H9 (cell line): ENCODE results near the gene ICE1. TPM values are rescaled to one million over a fixed set of nuclear protein-coding genes. Genes with fewer than 3 reads are reported as not detected.
A peak's percentile ranks its signal among the peaks of the same experiment; 100 is the strongest.

ENCODE experiments used
- DNase-seq: peaks from one replicate; pipeline ENCODE4 v3.0.0-alpha.2; 2017
- H2AFZ ChIP-seq: one replicate; pipeline ENCODE4 v1.6.1; 2013; ENCODE audit warnings: mild to moderate bottlenecking, low read length, control low read depth, moderate library complexity
- H2AK5ac ChIP-seq: 2 replicates; pipeline ENCODE4 v1.6.1; 2013; ENCODE audit warnings: low read length, control low read depth, mixed read lengths; ENCODE audit not compliant: insufficient read length
- H2BK120ac ChIP-seq: one replicate; pipeline ENCODE4 v1.6.1; 2013; ENCODE audit warnings: low read depth, mild to moderate bottlenecking, low read length, control low read depth, inconsistent platforms; ENCODE audit not compliant: poor library complexity, severe bottlenecking
- H2BK12ac ChIP-seq: 2 replicates; pipeline ENCODE4 v1.6.1; 2013; ENCODE audit warnings: low read length, control low read depth, mixed read lengths, low read depth; ENCODE audit not compliant: insufficient read length
- H2BK15ac ChIP-seq: 2 replicates; pipeline ENCODE4 v1.6.1; 2013; ENCODE audit warnings: low read depth, low read length, control low read depth
- H2BK20ac ChIP-seq: one replicate; pipeline ENCODE4 v1.6.1; 2013; ENCODE audit warnings: low read depth, mild to moderate bottlenecking, low read length, control low read depth, inconsistent platforms; ENCODE audit not compliant: poor library complexity, severe bottlenecking
- H2BK5ac ChIP-seq: 2 replicates; pipeline ENCODE4 v1.6.1; 2013; ENCODE audit warnings: low read length, control low read depth, mixed read lengths; ENCODE audit not compliant: insufficient read length
- H3K14ac ChIP-seq: 2 replicates; pipeline ENCODE4 v1.6.1; 2013; ENCODE audit warnings: low read length, control low read depth; ENCODE audit not compliant: insufficient read depth
- H3K18ac ChIP-seq: 2 replicates; pipeline ENCODE4 v1.6.1; 2013; ENCODE audit warnings: low read depth, mild to moderate bottlenecking, mixed read lengths, low read length, control low read depth; ENCODE audit not compliant: insufficient read length
- H3K23ac ChIP-seq: 2 replicates; pipeline ENCODE4 v1.6.1; 2013; ENCODE audit warnings: low read length, control low read depth, mixed read lengths, low read depth; ENCODE audit not compliant: insufficient read length
- H3K23me2 ChIP-seq: 2 replicates; pipeline ENCODE4 v1.6.1; 2013; ENCODE audit warnings: low read depth, mild to moderate bottlenecking, mixed read lengths, low read length, control low read depth; ENCODE audit not compliant: insufficient read length, poor library complexity, severe bottlenecking
- H3K27ac ChIP-seq: 2 replicates; pipeline ENCODE4 v1.5.1; 2013; ENCODE audit warnings: low read length, control low read depth, mixed read lengths, low read depth; ENCODE audit not compliant: insufficient read length
- H3K27me3 ChIP-seq: 2 replicates; pipeline ENCODE4 v1.6.1; 2013; ENCODE audit warnings: low read length, control low read depth, inconsistent platforms; ENCODE audit not compliant: insufficient read depth
- H3K4ac ChIP-seq: 2 replicates; pipeline ENCODE4 v1.6.1; 2013; ENCODE audit warnings: low read depth, mild to moderate bottlenecking, control low read depth, inconsistent platforms, low read length, moderate library complexity
- H3K4me1 ChIP-seq: 2 replicates; pipeline ENCODE4 v1.6.1; 2013; ENCODE audit warnings: low read length, control low read depth, inconsistent platforms; ENCODE audit not compliant: insufficient read depth
- H3K4me2 ChIP-seq: 2 replicates; pipeline ENCODE4 v1.6.1; 2013; ENCODE audit warnings: low read length, control low read depth, mixed read lengths; ENCODE audit not compliant: insufficient read length, insufficient read depth
- H3K56ac ChIP-seq: 2 replicates; pipeline ENCODE4 v1.6.1; 2013; ENCODE audit warnings: low read depth, mild to moderate bottlenecking, mixed read lengths, low read length, control low read depth; ENCODE audit not compliant: insufficient read length
- H3K79me1 ChIP-seq: 2 replicates; pipeline ENCODE4 v1.6.1; 2013; ENCODE audit warnings: low read depth, mild to moderate bottlenecking, moderate library complexity, low read length, control low read depth, inconsistent platforms; ENCODE audit not compliant: insufficient read depth, poor library complexity, severe bottlenecking
- H3K79me2 ChIP-seq: 2 replicates; pipeline ENCODE4 v1.6.1; 2013; ENCODE audit warnings: low read length, control low read depth, inconsistent platforms; ENCODE audit not compliant: insufficient read depth
- H3K9ac ChIP-seq: 2 replicates; pipeline ENCODE4 v1.6.1; 2013; ENCODE audit warnings: low read length, control low read depth, mixed read lengths; ENCODE audit not compliant: insufficient read length; ENCODE audit errors: extremely low read depth
- H3K9me3 ChIP-seq: one replicate; pipeline ENCODE4 v1.6.1; 2013; ENCODE audit warnings: low read depth, low read length, inconsistent platforms; ENCODE audit not compliant: control insufficient read depth
- H3T11ph ChIP-seq: one replicate; pipeline ENCODE4 v1.6.1; 2013; ENCODE audit warnings: mild to moderate bottlenecking, low read length, control low read depth, inconsistent platforms
- H4K20me1 ChIP-seq: one replicate; pipeline ENCODE4 v1.6.1; 2013; ENCODE audit not compliant: control insufficient read depth, insufficient read length, insufficient read depth
- H4K5ac ChIP-seq: 2 replicates; pipeline ENCODE4 v1.6.1; 2013; ENCODE audit warnings: low read depth, mild to moderate bottlenecking, mixed read lengths, low read length, control low read depth; ENCODE audit not compliant: insufficient read length
- H4K8ac ChIP-seq: replicated peaks from 2 replicates; pipeline ENCODE4 v1.6.1; 2013; ENCODE audit warnings: low read length, control low read depth, mixed read lengths, low read depth; ENCODE audit not compliant: insufficient read length
- H4K91ac ChIP-seq: 2 replicates; pipeline ENCODE4 v1.6.1; 2013; ENCODE audit warnings: low read depth, mild to moderate bottlenecking, moderate library complexity, mixed read lengths, low read length, control low read depth; ENCODE audit not compliant: insufficient read length
- H3K27ac Mint-ChIP-seq, 3 experiments: 2 replicates in 2 of 3; 3 replicates in 1 of 3; pipeline ENCODE4 v1.8.0; 2020 to 2021; ENCODE audit warnings: mixed read lengths in 3 of 3, mild to moderate bottlenecking in 1 of 3, moderate library complexity in 1 of 3
- H3K27me3 Mint-ChIP-seq: 2 replicates; pipeline ENCODE4 v1.8.0; 2021; ENCODE audit warnings: low read depth, mild to moderate bottlenecking, moderate library complexity, mixed read lengths
- H3K36me3 Mint-ChIP-seq, 3 experiments: 2 replicates in 2 of 3; 3 replicates in 1 of 3; pipeline ENCODE4 v1.8.0; 2020 to 2021; ENCODE audit warnings: low read depth in 3 of 3, mixed read lengths in 3 of 3; ENCODE audit not compliant: insufficient read depth in 1 of 3
- H3K4me1 Mint-ChIP-seq, 2 experiments: 2 replicates each; pipeline ENCODE4 v1.8.0; 2020; ENCODE audit warnings: mixed read lengths in 2 of 2
- H3K4me3 Mint-ChIP-seq, 2 experiments: 2 replicates in 1 of 2; 3 replicates in 1 of 2; pipeline ENCODE4 v1.8.0; 2020 to 2021; ENCODE audit warnings: mild to moderate bottlenecking in 2 of 2, mixed read lengths in 2 of 2, moderate library complexity in 1 of 2
- H3K9me3 Mint-ChIP-seq, 2 experiments: 2 replicates in 1 of 2; 3 replicates in 1 of 2; pipeline ENCODE4 v1.8.0; 2020; ENCODE audit warnings: mild to moderate bottlenecking in 2 of 2, mixed read lengths in 2 of 2, moderate library complexity in 1 of 2
- WGBS: extraction: QIAGEN DNeasy Blood & Tissue Kit; methylation state at CpG from one replicate; pipeline ENCODE4 v1.1.7; 2013; ENCODE audit warnings: missing lambda C conversion rate, low lambda C conversion rate, mixed read lengths; ENCODE audit not compliant: insufficient read length; ENCODE audit errors: extremely low coverage; 5-methylcytosine and 5-hydroxymethylcytosine counted together
- total RNA-seq: library from RNA; stranded (reverse); gene quantifications from 2 replicates; pipeline ENCODE4 v1.2.1, GENCODE V29; 2021
- TF ChIP-seq, protein P1 (sequence below): fragments of 200-600 bp; sonication (generic); conservative IDR thresholded peaks from 3 replicates; pipeline ENCODE4 v1.8.0; 2021; ENCODE audit warnings: antibody characterized with exemption, mild to moderate bottlenecking

ICE1 gene
- total RNA-seq, 1 experiment from 2014 or later, result 45.1 TPM

GRCh38 chr5:5532306-5533076 is 110.0 kb downstream of the ICE1 start:
- no peak overlapping the region for H2BK15ac ChIP-seq
- no peak for DNase-seq
- peaks cover 15% of the 10 kb centered on the region for H3K27me3 Mint-ChIP-seq
- no peaks in the 10 kb centered on the region for H3K79me1 ChIP-seq
- H3K9ac ChIP-seq, result no peak overlapping the region
- no peaks in the 10 kb centered on the region for H4K20me1 ChIP-seq
- H4K5ac ChIP-seq, result no peak overlapping the region
- no CpG with 5 or more reads among the region's 13 CpGs for whole genome bisulfite sequencing
- H2BK120ac ChIP-seq, result no peak overlapping the region
- H3K14ac ChIP-seq, result no peak overlapping the region
- H3K56ac ChIP-seq, result no peak overlapping the region
- H3K18ac ChIP-seq, result peak overlapping the region; percentile 21
- no peak overlapping the region for H3K4ac ChIP-seq
- peak overlapping the region; percentile 28 for H4K8ac ChIP-seq
- H3K36me3 Mint-ChIP-seq, result peaks cover 0 to 9% (median 5%) of the 10 kb centered on the region in 3 experiments; a peak in 3 of 7 replicates
- no peak overlapping the region for H2AFZ ChIP-seq
- H2AK5ac ChIP-seq, result no peak overlapping the region
- H3K27ac Mint-ChIP-seq, result no peak overlapping the region; a peak in 1 of 7 replicates
- TF ChIP-seq, protein P1, sequence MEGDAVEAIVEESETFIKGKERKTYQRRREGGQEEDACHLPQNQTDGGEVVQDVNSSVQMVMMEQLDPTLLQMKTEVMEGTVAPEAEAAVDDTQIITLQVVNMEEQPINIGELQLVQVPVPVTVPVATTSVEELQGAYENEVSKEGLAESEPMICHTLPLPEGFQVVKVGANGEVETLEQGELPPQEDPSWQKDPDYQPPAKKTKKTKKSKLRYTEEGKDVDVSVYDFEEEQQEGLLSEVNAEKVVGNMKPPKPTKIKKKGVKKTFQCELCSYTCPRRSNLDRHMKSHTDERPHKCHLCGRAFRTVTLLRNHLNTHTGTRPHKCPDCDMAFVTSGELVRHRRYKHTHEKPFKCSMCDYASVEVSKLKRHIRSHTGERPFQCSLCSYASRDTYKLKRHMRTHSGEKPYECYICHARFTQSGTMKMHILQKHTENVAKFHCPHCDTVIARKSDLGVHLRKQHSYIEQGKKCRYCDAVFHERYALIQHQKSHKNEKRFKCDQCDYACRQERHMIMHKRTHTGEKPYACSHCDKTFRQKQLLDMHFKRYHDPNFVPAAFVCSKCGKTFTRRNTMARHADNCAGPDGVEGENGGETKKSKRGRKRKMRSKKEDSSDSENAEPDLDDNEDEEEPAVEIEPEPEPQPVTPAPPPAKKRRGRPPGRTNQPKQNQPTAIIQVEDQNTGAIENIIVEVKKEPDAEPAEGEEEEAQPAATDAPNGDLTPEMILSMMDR, result no peak
- no peak overlapping the region for H3K23ac ChIP-seq
- H3K9me3 Mint-ChIP-seq, result peaks cover 6 to 9% of the 10 kb centered on the region in 2 experiments; a peak in 4 of 5 replicates
- H3K4me3 Mint-ChIP-seq, result peak overlapping the region in 1 of 2 experiments; percentile 18; a peak in 1 of 5 replicates
- H2BK12ac ChIP-seq, result no peak overlapping the region
- no peak overlapping the region for H2BK20ac ChIP-seq
- peaks cover 22 to 34% of the 10 kb centered on the region in 2 experiments for H3K4me1 Mint-ChIP-seq
- H4K91ac ChIP-seq, result no peak overlapping the region
- H2BK5ac ChIP-seq, result no peak overlapping the region
- H3K23me2 ChIP-seq, result no peaks in the 10 kb centered on the region
- H3K9me3 ChIP-seq, result no peaks in the 10 kb centered on the region
- no peaks in the 10 kb centered on the region for H3K79me2 ChIP-seq
- no peak overlapping the region for H3K27ac ChIP-seq
- H3K4me1 ChIP-seq, result 0 out of 2 replicates have a peak, but pooled peaks cover 2% of the 10 kb centered on the region
- no peak overlapping the region for H3K4me2 ChIP-seq
- H3T11ph ChIP-seq, result no peak overlapping the region
- no peaks in the 10 kb centered on the region for H3K27me3 ChIP-seq
